AG04450 (cell line): ENCODE measurements around the gene CEACAM19. TPM values are rescaled to one million over a fixed set of nuclear protein-coding genes. Genes with fewer than 3 reads are reported as not detected.

Source experiments
- CTCF ChIA-PET: fragments of 300-600, 350-600 bp; formaldehyde crosslinking; extraction: SDS; loops from one replicate; lab custom pipeline; 2022; ENCODE audit warnings: antibody characterized with exemption, inconsistent platforms; lab: Charles Lee
- POLR2A ChIA-PET: fragments of 350-600 bp; formaldehyde crosslinking; extraction: SDS; loops from one replicate; lab custom pipeline; 2021; ENCODE audit warnings: antibody characterized with exemption, inconsistent platforms; lab: Yijun Ruan, JAX
- DNase-seq: peaks from one replicate; pipeline ENCODE4 v3.0.0-alpha.2; 2011; ENCODE audit warnings: low read depth, low spot score
- H3K27ac ChIP-seq: one replicate; pipeline ENCODE4 v1.5.1; 2012; ENCODE audit warnings: low read depth, low read length, control low read depth
- H3K27me3 ChIP-seq: one replicate; pipeline ENCODE4 v1.6.0; 2012; ENCODE audit warnings: low read length; ENCODE audit not compliant: control insufficient read depth, insufficient read depth
- H3K4me3 ChIP-seq: 2 replicates; pipeline ENCODE4 v1.5.1; 2011; ENCODE audit warnings: mild to moderate bottlenecking, low read depth, low read length, control low read depth
- H3K9me3 ChIP-seq: 2 replicates; pipeline ENCODE4 v1.5.1; 2012; ENCODE audit warnings: low read length; ENCODE audit not compliant: control insufficient read depth, insufficient read depth
- CTCF ChIP-seq: IDR thresholded peaks from 2 replicates; pipeline ENCODE4 v1.5.1; 2011; ENCODE audit warnings: low read depth, low read length, control low read depth, inconsistent platforms
- polyA plus RNA-seq: library from polyadenylated mRNA; depleted of rRNA; stranded (reverse); fragments of >200 nt; gene quantifications from 2 replicates; pipeline ENCODE4 v1.2.3, GENCODE V29; 2011

The CEACAM19 gene
- polyA plus RNA-seq, 1 experiment, result 11.3 TPM

GRCh38 chr19:44677019-44677811 lies 5.9 kb downstream of the CEACAM19 start:
- DNase-seq, result no peak
- Histone ChIP-seq H3K27me3 (no peaks in the 10 kb centered on the region), H3K9me3 (no peaks in the 10 kb centered on the region), H3K4me3 (no peak overlapping the region), H3K27ac (peak overlapping the region; percentile 1)
- POLR2A ChIA-PET, result interaction anchor here (0.7 kb wide), 2 partner anchors 15 to 101 kb away, joined by 3 to 4 read pairs; no protein-coding TSS in a partner anchor
- TF ChIP-seq CTCF, result no peak
- CTCF ChIA-PET, result interaction anchor here (0.5 to 1.4 kb wide), 3 partner anchors 47 to 167 kb away, joined by 3 to 5 read pairs (median 4); no protein-coding TSS in a partner anchor

GRCh38 chr19:44680536-44680935 lies 9.3 kb downstream of the CEACAM19 start:
- ChIA-PET CTCF (interaction anchor here (1.7 kb wide), 1 partner anchor 9 kb away, joined by 6 read pairs; no protein-coding TSS in a partner anchor), POLR2A (interaction anchor here (0.5 to 0.6 kb wide), 2 partner anchors 11 to 168 kb away, joined by 3 to 15 read pairs; no protein-coding TSS in a partner anchor)
- Histone ChIP-seq H3K9me3 (no peaks in the 10 kb centered on the region; the same call in 1 of the 2 replicates), H3K27ac (no peak overlapping the region), H3K4me3 (no peak overlapping the region), H3K27me3 (no peaks in the 10 kb centered on the region)
- TF ChIP-seq CTCF, result no peak
- no peak for DNase-seq

- H3K27ac ChIP-seq, result no peak overlapping the region
- no peaks in the 10 kb centered on the region; the same call in 1 of the 2 replicates for H3K9me3 ChIP-seq
- ChIA-PET CTCF (interaction anchor here (0.7 to 1.2 kb wide), 3 partner anchors 94 to 164 kb away, joined by 3 to 4 read pairs (median 3); partner anchors contain the start of gene NECTIN2), POLR2A (no interaction called here)
- no peaks in the 10 kb centered on the region for H3K27me3 ChIP-seq
- TF ChIP-seq CTCF, result no peak
- no peak for DNase-seq
- H3K4me3 ChIP-seq, result no peak overlapping the region
These were observed 10.9 kb downstream of the CEACAM19 start for GRCh38 chr19:44681992-44682790.

GRCh38 chr19:44682807-44683206 lies 11.5 kb downstream of the CEACAM19 start:
- H3K4me3 ChIP-seq, result no peak overlapping the region
- CTCF ChIA-PET, result interaction anchor here (0.9 kb wide), 1 partner anchor 163 kb away, joined by 3 read pairs; the partner anchor contains the start of gene NECTIN2
- POLR2A ChIA-PET, result no interaction called here
- H3K9me3 ChIP-seq, result no peaks in the 10 kb centered on the region; the same call in 1 of the 2 replicates
- TF ChIP-seq CTCF, result no peak
- no peak overlapping the region for H3K27ac ChIP-seq
- H3K27me3 ChIP-seq, result no peaks in the 10 kb centered on the region
- DNase-seq, result no peak
